ENCODE results near the gene IL31.
"Not testable (repeated sequence)": the region's sequence is repeated elsewhere in the genome, so short reads cannot be mapped to it uniquely, and the experiment has no call there.

Gene IL31

GRCh38 chr12:122174155-122174845, at the start of gene IL31:
TSS of gene IL31 (minus strand) at chr12:122174221. CDS start at chr12:122174172, 49 bp downstream.
- DNase-seq = no peak

- no peak for DNase-seq
Observed at GRCh38 chr12:122216445-122216844, 42.4 kb upstream of the IL31 start.

- DNase-seq = no peak
Observed at GRCh38 chr12:122215771-122216170, 41.8 kb upstream of the IL31 start.

GRCh38 chr12:122208073-122208820, 34.2 kb upstream of the IL31 start:
- DNase-seq = no peak

GRCh38 chr12:122207391-122207790, 33.4 kb upstream of the IL31 start:
- no peak for DNase-seq

- no peak for DNase-seq
Observed at GRCh38 chr12:122206976-122207375, 33.0 kb upstream of the IL31 start.

GRCh38 chr12:122206111-122206881, 32.3 kb upstream of the IL31 start:
- no peak for DNase-seq

GRCh38 chr12:122205053-122205925, 31.3 kb upstream of the IL31 start:
- no peak for DNase-seq

- no peak for DNase-seq
Observed at GRCh38 chr12:122204167-122205052, 30.4 kb upstream of the IL31 start.

- peak; percentile 92 for DNase-seq
Observed at GRCh38 chr12:122203301-122204166, 29.5 kb upstream of the IL31 start, which contains the start of gene B3GNT4. TSS of gene B3GNT4 (plus strand) at chr12:122203709. CDS start at chr12:122204619, 910 bp downstream.

GRCh38 chr12:122202811-122203210, 28.8 kb upstream of the IL31 start:
- not testable (repeated sequence) for DNase-seq

GRCh38 chr12:122202017-122202416, 28.0 kb upstream of the IL31 start:
- no peak for DNase-seq

GRCh38 chr12:122201381-122201780, 27.4 kb upstream of the IL31 start:
- no peak for DNase-seq

GRCh38 chr12:122200541-122201175, 26.6 kb upstream of the IL31 start:
- no peak for DNase-seq

- no peak for DNase-seq
Observed at GRCh38 chr12:122199484-122200355, 25.7 kb upstream of the IL31 start.

GRCh38 chr12:122197612-122197966, 23.6 kb upstream of the IL31 start:
- DNase-seq = no peak

GRCh38 chr12:122195405-122195804, 21.4 kb upstream of the IL31 start:
- no peak for DNase-seq

GRCh38 chr12:122194804-122195203, 20.8 kb upstream of the IL31 start:
- DNase-seq = no peak

GRCh38 chr12:122192441-122192840, 18.4 kb upstream of the IL31 start:
- DNase-seq = no peak
